Left renal cortex interstitium (tissue), 4 donors: Measurements from ENCODE around the gene MYO5A. TPM values are rescaled to one million over a fixed set of nuclear protein-coding genes. Genes with fewer than 3 reads are reported as not detected.

Source experiments
- DNase-seq, 4 donors: peaks; one replicate each; pipeline ENCODE4 v3.0.0-alpha.2; 2013; ENCODE audit warnings: low read depth in 4 of 4, low spot score in 2 of 4, missing footprints in 1 of 4
- polyA plus RNA-seq, 4 donors: library from polyadenylated mRNA; unstranded; fragments of 120-200 nt; gene quantifications; one replicate each; pipeline ENCODE4 v1.2.1, GENCODE V29; 2013; ENCODE audit not compliant: insufficient read length in 4 of 4

MYO5A gene
- polyA plus RNA-seq, 4 donors, result 7.6 to 10.5 (median 8.1) TPM

DNA sequence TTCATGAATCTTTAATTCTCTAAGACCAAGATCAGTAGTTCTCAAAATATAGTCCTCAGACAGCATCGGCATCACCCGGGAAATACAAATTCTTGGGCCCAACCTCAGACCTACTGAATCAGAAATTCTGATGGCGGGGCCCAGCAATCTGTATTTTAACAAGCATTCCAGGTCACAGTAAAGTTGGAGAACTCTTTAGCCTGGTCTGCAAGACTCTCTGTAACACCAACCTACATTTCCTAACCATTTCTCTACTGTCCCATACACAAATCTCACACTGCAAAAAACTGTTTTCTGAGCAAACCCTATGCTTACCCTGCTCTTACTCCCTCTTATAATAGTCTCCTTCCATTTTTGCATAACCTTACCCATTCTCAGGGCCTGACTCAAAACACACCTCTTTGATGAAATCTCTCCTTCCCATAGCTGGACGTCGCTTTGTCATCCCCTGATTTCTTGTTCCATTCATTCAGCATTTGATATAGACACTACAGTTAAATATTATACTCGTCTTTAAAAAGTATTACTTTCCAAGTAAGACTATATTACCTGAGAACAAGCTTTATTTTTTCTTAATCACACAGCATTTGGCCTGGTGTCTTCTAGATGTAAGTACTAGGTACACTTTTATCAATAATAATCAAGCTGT lies 149.8 kb downstream of the MYO5A start:
- DNase-seq, result no peak

DNA sequence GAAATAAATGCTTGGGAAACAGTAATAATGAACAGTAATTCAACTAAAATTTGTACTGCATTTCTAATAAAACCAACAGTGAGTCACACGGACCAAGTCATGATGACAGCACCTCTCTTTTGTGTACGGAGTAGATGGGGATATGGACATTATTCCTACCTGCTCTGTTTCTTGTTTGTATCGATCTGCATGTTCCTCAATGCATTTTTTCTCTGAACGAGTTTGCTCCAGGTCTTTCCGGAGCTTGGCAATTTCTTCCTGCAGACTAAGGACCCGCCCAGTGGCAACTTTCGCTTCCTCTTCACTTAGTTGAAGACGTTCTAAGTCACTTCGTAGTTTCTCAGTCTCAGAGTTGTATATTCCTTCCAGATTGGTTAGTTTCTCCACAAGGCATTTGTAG lies 158.7 kb downstream of the MYO5A start:
- DNase-seq, result no peak

GRCh38 chr15:52369455-52369854 lies 159.2 kb downstream of the MYO5A start:
- DNase-seq, result no peak

GRCh38 chr15:52369030-52369429 lies 159.7 kb downstream of the MYO5A start:
- DNase-seq, result no peak

DNA sequence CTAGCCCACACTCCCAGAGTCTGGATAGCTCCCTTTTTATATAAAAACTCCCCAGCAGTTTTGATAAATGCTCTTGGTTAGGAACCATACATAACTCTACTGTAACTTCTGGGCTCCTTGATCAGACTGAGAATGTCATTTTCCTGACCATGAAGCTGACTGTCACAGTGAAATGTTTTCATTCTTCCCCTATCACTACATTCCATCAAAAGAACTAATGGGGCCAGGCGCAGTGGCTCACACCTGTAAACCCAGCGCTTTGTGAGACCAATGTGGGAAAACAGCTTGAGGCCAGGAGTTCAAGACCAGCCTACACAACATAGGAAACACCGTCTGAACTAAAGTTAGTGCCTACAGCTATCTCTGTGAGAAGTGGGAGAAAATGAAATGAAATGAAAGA lies 160.3 kb downstream of the MYO5A start:
- no peak for DNase-seq

DNA sequence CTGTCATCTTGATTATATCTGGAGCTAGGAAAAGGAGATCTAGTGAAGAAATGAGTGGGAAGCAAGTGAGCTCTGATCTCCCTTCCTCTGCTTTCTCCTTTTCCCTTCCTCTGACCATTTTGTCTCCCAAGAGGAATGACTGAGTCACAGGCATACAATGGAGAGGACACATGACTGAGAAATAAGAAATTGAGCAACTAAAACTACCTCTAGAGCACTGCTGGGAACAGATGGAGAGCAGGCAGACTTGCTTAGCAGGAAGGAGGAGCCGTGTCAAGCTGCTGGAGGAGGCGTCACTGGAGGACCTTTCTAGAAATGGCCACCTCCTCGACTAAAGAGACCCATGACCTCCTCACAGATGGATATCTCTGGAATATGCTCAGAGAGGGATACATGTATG lies 166.2 kb downstream of the MYO5A start:
- no peak for DNase-seq

DNA sequence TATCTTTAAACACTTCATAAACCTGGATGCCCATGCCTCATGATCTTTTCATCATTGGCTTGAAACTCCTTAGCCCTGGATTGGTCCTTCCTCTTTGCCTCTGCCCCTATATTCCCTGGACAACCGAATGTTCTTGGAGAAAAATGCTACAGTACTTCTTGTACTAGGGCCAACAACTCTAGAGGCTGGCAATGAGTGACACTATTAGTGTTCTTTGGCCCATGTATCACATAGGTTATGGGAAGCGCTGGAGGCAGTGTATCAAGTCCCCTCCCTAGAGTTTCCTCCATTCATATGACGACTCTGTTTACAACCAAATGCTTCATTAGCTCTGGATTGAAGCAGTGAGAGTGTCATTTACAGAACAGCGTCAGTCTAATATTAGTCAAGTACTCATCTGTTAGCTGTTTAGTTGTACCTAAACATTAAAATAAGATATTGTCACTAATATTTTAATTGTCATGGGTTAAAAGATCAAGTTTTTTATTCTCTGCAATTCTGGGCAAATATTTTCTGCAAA lies 166.6 kb downstream of the MYO5A start:
- DNase-seq, result no peak

DNA sequence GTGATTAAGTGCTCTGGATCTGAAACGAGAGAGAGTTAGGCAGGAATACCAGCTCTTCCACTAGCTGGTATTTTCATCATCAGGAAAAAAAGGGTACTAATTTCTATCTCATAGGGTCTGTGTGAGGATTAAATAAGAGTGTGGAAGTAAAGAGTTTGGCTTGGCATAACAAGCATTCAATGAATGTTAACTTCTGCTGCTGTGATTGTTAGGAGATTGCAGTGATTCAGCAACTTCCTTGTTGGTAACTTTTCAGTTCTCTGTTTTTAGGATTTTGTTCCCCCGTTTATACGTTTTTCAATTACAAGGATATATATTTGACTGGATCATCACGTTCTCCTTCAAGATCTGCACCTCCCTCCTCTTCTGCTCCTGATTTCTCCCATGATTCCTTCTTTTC lies 167.2 kb downstream of the MYO5A start:
- no peak for DNase-seq

- no peak for DNase-seq
Observed at GRCh38 chr15:52360229-52361203, 168.2 kb downstream of the MYO5A start.

DNA sequence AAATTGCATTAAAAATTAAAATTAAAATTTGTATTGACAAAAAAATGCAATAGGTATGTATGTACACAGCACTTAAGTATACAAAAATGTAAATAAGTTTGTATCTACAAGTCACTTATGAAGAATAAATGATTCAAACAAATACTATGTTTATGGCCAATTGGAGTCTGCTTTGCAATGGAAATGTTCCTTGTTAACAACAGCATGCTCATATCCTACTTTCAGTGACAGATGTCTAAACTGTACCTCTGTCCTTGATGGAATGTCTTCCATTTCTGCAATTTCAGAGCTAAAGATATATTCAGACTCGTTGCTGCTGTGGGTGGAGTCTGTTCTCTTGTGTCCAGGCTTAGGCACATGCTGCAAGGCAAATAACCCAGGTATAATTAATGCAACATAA lies 169.0 kb downstream of the MYO5A start:
- DNase-seq, result no peak

- no peak for DNase-seq
Observed at GRCh38 chr15:52357949-52358348, 170.7 kb downstream of the MYO5A start.

DNA sequence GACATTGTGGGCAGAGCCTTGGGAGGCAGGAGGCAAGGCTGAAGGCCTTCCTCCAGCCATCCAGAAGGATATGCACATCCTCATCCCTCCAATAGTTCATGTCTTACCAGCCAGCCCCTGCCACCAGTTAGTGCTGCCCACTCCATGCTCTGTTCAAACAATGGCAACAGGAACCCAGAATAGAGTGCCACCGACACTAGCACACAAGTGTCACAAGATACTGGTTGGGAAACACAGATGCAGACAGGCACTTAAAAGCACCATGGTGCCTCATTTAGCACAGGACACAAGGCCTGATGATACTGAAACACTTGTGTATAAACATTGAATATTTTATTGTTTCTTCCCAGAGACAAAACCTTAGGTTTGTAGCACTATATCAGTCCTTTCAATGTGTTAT lies 176.6 kb downstream of the MYO5A start:
- DNase-seq, result no peak

- no peak for DNase-seq
Observed at GRCh38 chr15:52351206-52351908, 177.3 kb downstream of the MYO5A start.

DNA sequence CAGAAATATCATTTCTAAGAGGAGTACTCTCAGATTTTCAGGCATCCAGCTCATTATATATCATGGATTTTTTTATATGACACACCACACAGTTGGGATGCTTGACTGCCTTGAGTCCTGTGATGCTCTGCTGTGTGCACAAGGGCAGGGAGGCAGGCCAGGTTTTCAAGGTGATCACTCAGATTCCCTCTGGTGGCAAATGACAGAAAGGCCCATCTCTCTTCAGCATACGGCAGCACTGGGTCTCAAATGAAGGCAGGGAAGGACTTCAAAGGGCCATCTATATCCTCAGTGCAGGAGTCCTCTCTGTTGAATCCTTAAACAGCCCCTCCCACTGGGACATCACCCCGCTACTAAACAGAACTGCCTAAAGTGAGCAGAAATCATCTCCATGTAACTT lies 178.3 kb downstream of the MYO5A start:
- no peak for DNase-seq

DNA sequence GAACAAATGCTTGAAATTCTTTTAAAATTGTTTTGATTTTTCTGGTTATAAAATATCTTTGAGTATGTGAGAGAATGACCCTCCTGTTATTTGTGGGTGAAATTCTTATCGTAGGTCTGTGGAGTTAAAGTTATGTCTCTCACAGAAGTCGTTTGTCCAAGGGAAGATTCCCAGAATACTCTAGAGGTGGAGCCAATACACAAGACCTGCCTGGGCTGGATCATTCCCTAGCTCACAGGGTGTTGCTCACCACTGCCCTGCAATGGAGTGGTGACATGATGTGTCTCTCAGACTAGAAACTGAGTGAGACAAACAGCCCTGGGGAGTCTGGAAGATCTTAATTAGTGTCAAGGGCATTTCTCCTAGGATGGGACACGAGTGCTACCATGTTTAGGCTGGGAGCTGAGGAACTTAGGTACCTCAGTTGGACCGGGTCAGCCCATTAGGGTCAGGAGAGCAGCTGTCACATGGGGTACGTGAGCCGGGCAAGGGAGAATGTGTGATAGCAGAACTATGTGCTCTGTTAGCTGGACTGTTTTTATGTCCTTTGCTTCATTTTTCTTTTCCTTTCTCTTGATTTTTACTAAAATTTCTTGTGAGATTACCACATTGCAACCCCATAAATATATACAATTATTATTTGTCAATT lies 179.5 kb downstream of the MYO5A start:
- DNase-seq, result no peak

DNA sequence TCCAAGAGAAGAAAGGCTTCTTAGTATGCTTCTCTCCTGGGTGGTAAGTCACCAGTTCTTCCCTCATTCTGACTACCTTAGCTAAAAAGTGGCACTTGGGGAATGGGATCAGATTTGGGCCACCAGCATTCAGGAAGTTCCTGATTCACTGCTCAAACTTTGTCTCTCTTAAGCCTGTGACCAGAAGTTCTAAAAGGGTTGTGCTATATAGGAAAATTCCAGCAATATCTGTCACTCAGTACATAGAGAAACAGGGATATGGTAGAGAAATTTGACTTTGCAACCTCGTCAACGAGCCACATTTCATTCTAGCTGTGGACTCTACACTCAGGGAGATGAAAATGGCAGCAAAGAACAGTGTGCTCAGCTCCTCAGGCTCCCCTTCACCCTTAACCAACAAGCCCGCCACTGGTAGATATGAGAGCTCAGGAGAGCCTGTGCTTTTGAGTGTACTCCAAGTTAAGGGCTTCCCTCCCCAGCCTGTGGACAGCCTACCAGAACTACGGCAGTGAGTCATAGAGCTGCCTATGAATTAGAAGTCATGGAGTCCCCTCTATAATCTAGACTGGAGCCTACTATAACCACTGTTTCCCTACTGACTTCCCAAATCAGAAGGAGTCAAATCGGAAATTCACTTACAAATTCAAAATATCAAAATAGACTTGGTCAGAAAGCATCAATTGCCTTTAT lies 180.5 kb downstream of the MYO5A start:
- DNase-seq, result no peak

DNA sequence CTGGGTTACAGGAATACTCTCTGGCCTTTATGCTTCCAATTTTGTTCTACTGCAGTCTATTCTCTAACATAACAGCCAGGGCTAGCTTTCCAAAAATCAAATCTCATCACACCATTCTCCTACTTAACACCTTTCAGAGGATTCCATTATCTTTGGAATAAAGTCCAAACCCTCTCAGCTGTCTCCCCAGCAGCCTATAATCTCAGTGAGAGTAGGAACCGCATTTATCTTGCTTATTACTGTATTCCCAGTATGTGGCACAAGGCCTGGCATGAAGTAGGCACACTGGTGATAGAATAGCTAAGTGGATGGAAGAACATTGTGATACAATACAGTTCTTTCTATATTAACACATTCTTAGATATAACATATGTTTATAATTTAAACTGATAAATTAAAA lies 184.1 kb downstream of the MYO5A start:
- DNase-seq, result no peak

GRCh38 chr15:52343831-52344230 lies 184.8 kb downstream of the MYO5A start:
- no peak for DNase-seq

GRCh38 chr15:52340093-52340492 lies 188.6 kb downstream of the MYO5A start:
- DNase-seq, result no peak

- no peak for DNase-seq
Observed at GRCh38 chr15:52338891-52339290, 189.8 kb downstream of the MYO5A start.
